DOHH2 (cell line): ENCODE results near the gene SUCNR1.

Experiments
- H3F3A ChIP-seq: fragments of 200-600 bp; sonication (generic), shearing (Covaris generic); 2 replicates; pipeline ENCODE4 v1.6.0; 2016; ENCODE audit warnings: antibody characterized with exemption, mild to moderate bottlenecking; ENCODE audit not compliant: control insufficient read depth, insufficient read depth
- H3K27ac ChIP-seq: fragments of 200-600 bp; sonication (generic); 2 replicates; pipeline ENCODE4 v1.5.1; 2014; ENCODE audit warnings: low read depth, mild to moderate bottlenecking, low read length, moderate library complexity
- H3K27me3 ChIP-seq: fragments of 200-600 bp; sonication (generic); 2 replicates; pipeline ENCODE4 v1.6.1; 2014; ENCODE audit warnings: mild to moderate bottlenecking, low read length, mixed read lengths; ENCODE audit not compliant: control insufficient read depth
- H3K36me3 ChIP-seq: fragments of 200-600 bp; sonication (generic); 2 replicates; pipeline ENCODE4 v1.6.1; 2014; ENCODE audit warnings: mild to moderate bottlenecking, low read length, moderate library complexity, mixed read lengths; ENCODE audit not compliant: control insufficient read depth
- H3K4me1 ChIP-seq: fragments of 200-600 bp; sonication (generic); 2 replicates; pipeline ENCODE4 v1.6.1; 2014; ENCODE audit warnings: mild to moderate bottlenecking, low read length, mixed read lengths; ENCODE audit not compliant: control insufficient read depth
- H3K4me2 ChIP-seq: fragments of 200-600 bp; sonication (generic); 2 replicates; pipeline ENCODE4 v1.6.0; 2014; ENCODE audit warnings: mild to moderate bottlenecking, low read length, moderate library complexity
- H3K4me3 ChIP-seq: fragments of 200-600 bp; sonication (generic); 2 replicates; pipeline ENCODE4 v1.5.1; 2014; ENCODE audit warnings: mild to moderate bottlenecking, low read length, mixed read lengths
- H3K79me2 ChIP-seq: fragments of 200-600 bp; sonication (generic); 2 replicates; pipeline ENCODE4 v1.6.1; 2014; ENCODE audit warnings: mild to moderate bottlenecking, low read length, mixed read lengths; ENCODE audit not compliant: control insufficient read depth
- H3K9me2 ChIP-seq: fragments of 200-600 bp; sonication (generic); replicated peaks from 2 replicates; pipeline ENCODE4 v1.6.1; 2014; ENCODE audit warnings: mild to moderate bottlenecking, low read length, mixed read lengths; ENCODE audit not compliant: control insufficient read depth
- H3K9me3 ChIP-seq: fragments of 200-600 bp; sonication (generic); 2 replicates; pipeline ENCODE4 v1.6.1; 2014; ENCODE audit warnings: antibody characterized with exemption, low read length, mixed read lengths; ENCODE audit not compliant: control insufficient read depth, insufficient read depth
- H4K20me1 ChIP-seq: fragments of 200-600 bp; sonication (generic); 2 replicates; pipeline ENCODE4 v1.6.0; 2014; ENCODE audit warnings: low read depth, mild to moderate bottlenecking, antibody characterized with exemption, low read length, moderate library complexity; ENCODE audit not compliant: control insufficient read depth, insufficient read depth
- CTCF ChIP-seq: fragments of 200-600 bp; sonication (generic); IDR thresholded peaks from one replicate; pipeline ENCODE4 v1.5.1; 2014; ENCODE audit warnings: antibody characterized with exemption, mild to moderate bottlenecking, low read depth, low read length; ENCODE audit not compliant: poor library complexity, severe bottlenecking
- EZH2phosphoT487 ChIP-seq: fragments of 200-600 bp; sonication (generic); IDR thresholded peaks from 2 replicates; pipeline ENCODE4 v1.6.1; 2017; ENCODE audit warnings: borderline replicate concordance, mild to moderate bottlenecking, antibody characterized with exemption, low read length, moderate library complexity, mixed read lengths

SUCNR1 gene, protein sequence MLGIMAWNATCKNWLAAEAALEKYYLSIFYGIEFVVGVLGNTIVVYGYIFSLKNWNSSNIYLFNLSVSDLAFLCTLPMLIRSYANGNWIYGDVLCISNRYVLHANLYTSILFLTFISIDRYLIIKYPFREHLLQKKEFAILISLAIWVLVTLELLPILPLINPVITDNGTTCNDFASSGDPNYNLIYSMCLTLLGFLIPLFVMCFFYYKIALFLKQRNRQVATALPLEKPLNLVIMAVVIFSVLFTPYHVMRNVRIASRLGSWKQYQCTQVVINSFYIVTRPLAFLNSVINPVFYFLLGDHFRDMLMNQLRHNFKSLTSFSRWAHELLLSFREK

DNA sequence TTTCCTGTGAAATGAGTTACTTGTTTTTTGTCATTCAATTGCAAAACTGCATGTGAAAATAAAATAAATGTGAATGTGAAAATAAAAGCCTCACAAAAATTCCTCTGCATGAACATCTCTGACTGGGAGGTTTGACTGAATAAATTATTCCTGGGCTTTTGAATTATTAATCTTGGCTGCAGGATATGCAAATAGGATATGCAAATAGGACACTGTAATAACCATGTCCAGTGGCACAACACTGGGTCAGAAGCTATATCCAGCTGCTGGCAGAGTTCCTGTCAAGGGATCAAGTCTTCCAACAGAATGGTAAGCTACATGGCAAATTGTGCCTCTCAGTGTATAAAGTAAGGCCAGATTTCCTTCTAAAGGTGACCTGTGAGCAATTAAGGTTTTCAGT lies at the start of gene SUCNR1:
TSS of gene SUCNR1 (plus strand) at position 246 of the 400 bp plus-strand sequence. CDS start 6,250 bp downstream, outside the sequence.
- H3F3A ChIP-seq, result no peaks in the 10 kb centered on the region
- H3K4me3 ChIP-seq, result no peak within 1 kb of the TSS
- H3K27ac ChIP-seq, result no peak within 1 kb of the TSS
- no peak for TF ChIP-seq EZH2phosphoT487
- no peak for TF ChIP-seq CTCF
- H3K27me3 ChIP-seq, result peaks cover 4% of the 10 kb centered on the region
- H3K4me1 ChIP-seq, result peaks cover 23% of the 10 kb centered on the region
- no peaks in the 10 kb centered on the region for H4K20me1 ChIP-seq
- H3K9me3 ChIP-seq, result no peaks in the 10 kb centered on the region
- no peaks in the 10 kb centered on the region for H3K9me2 ChIP-seq
- no peak within 1 kb of the TSS for H3K4me2 ChIP-seq
- H3K79me2 ChIP-seq, result no peaks in the 10 kb centered on the region
- H3K36me3 ChIP-seq, result no peaks in the 10 kb centered on the region

GRCh38 chr3:151827816-151828215 lies 45.6 kb upstream of the SUCNR1 start:
- no peak for TF ChIP-seq CTCF
- no peak for TF ChIP-seq EZH2phosphoT487

GRCh38 chr3:151835751-151836525 lies 37.5 kb upstream of the SUCNR1 start:
- no peak overlapping the region for H3K4me3 ChIP-seq
- H3K27me3 ChIP-seq, result peaks cover 18% of the 10 kb centered on the region; the same call in 1 of the 2 replicates
- H3K4me2 ChIP-seq, result no peak overlapping the region
- no peaks in the 10 kb centered on the region for H3K4me1 ChIP-seq
- no peaks in the 10 kb centered on the region for H3F3A ChIP-seq
- H3K9me3 ChIP-seq, result no peaks in the 10 kb centered on the region
- no peaks in the 10 kb centered on the region for H3K9me2 ChIP-seq
- H3K79me2 ChIP-seq, result no peaks in the 10 kb centered on the region
- H3K36me3 ChIP-seq, result no peaks in the 10 kb centered on the region
- no peaks in the 10 kb centered on the region for H4K20me1 ChIP-seq
- no peak overlapping the region for H3K27ac ChIP-seq
- TF ChIP-seq EZH2phosphoT487, result no peak
- no peak for TF ChIP-seq CTCF

More at GRCh38 chr3:151827816-151828215, 45.6 kb upstream of the SUCNR1 start:
- no peak overlapping the region for H3K27ac ChIP-seq
- no peaks in the 10 kb centered on the region for H3F3A ChIP-seq
- H3K27me3 ChIP-seq, result peaks cover 9% of the 10 kb centered on the region; the same call in 1 of the 2 replicates
- H3K9me3 ChIP-seq, result no peaks in the 10 kb centered on the region
- H3K4me1 ChIP-seq, result no peaks in the 10 kb centered on the region
- no peaks in the 10 kb centered on the region for H3K36me3 ChIP-seq
- no peak overlapping the region for H3K4me2 ChIP-seq
- no peaks in the 10 kb centered on the region for H3K79me2 ChIP-seq
- no peak overlapping the region for H3K4me3 ChIP-seq
- H4K20me1 ChIP-seq, result no peaks in the 10 kb centered on the region
- H3K9me2 ChIP-seq, result no peaks in the 10 kb centered on the region
